Measurements from ENCODE around the gene SPAG6. TPM values are rescaled to one million over a fixed set of nuclear protein-coding genes. Genes with fewer than 3 reads are reported as not detected.
A peak's percentile ranks its signal among the peaks of the same experiment; 100 is the strongest.

SPAG6 gene
- total and polyA plus RNA-seq, 2 donors (not counting 1 experiment from before 2014, with no cell fraction given) = not detected

DNA sequence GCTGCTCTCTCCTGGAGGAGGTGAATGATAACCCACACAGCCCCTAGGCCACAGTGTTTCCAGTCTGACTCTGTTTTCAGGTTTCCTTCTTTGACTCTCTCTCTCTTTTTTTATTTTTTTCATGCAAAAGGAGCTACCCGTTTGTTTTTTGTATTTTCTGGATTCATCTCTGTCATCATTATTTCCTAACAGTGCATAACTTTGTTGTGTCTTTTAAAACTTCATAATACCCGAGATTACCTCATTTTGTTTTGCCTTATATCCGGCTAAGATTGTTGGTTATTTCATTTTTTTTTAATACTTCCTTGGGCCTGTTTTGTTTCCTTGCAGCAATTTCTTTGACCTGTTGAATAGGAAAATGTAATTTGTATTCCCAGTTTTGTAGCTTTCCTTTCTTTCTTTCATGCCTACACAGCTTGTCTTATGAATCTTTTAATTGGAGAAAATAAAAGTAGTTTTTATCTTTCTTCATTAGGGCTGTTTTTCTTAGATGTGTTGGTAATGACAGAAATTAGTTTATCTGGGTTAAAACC lies 72.5 kb downstream of the SPAG6 start:
- H3K4me2 ChIP-seq (ENCODE audit: extremely low read depth, insufficient read depth, low read length) = no peak overlapping the region
- no peak overlapping the region for H3K27ac ChIP-seq (ENCODE audit: insufficient read depth, low read length)
- no peak for TF ChIP-seq CTCF (conservative IDR thresholded peaks at IDR 0.05 in 1 of 2, IDR thresholded peaks at IDR 0.05 in 1 of 2; ENCODE audit: low read depth in 1 of 2, low read length in 2 of 2)
- no peak for TF ChIP-seq EZH2 (IDR thresholded peaks at IDR 0.05; ENCODE audit: low read length, missing control alignments)
- no peaks in the 10 kb centered on the region for H3K79me2 ChIP-seq (ENCODE audit: control insufficient read depth, insufficient read depth, low read length)
- no peak overlapping the region for H3K4me3 ChIP-seq (replicated peaks in 1 of 4; ENCODE audit: control extremely low read depth in 1 of 4, insufficient read depth in 1 of 4, low read depth in 3 of 4, low read length in 4 of 4)
- no peaks in the 10 kb centered on the region for H3K27me3 ChIP-seq (ENCODE audit: control insufficient read depth, insufficient read depth, low read length)
- DNase-seq (ENCODE audit: low read depth in 2 of 2) = no peak
- H3K4me1 ChIP-seq (ENCODE audit: control insufficient read depth, extremely low read depth, insufficient read depth, low read length) = no peaks in the 10 kb centered on the region
- no peaks in the 10 kb centered on the region for H4K20me1 ChIP-seq (ENCODE audit: control insufficient read depth, extremely low read depth, insufficient read depth, low read length)
- no peak overlapping the region for H2AFZ ChIP-seq (ENCODE audit: low read length)
- H3K36me3 ChIP-seq (ENCODE audit: control insufficient read depth, insufficient read depth, low read length) = no peaks in the 10 kb centered on the region
- no peak overlapping the region for H3K9ac ChIP-seq (ENCODE audit: insufficient read depth, low read length)
- no peaks in the 10 kb centered on the region for H3K9me3 ChIP-seq (ENCODE audit: control insufficient read depth, insufficient read depth, low read depth, low read length)

GRCh38 chr10:22420787-22421517 lies 75.7 kb downstream of the SPAG6 start:
- Histone ChIP-seq H3K9ac (ENCODE audit: insufficient read depth, low read length) (no peak overlapping the region), H3K79me2 (ENCODE audit: control insufficient read depth, insufficient read depth, low read length) (no peaks in the 10 kb centered on the region), H3K36me3 (ENCODE audit: control insufficient read depth, insufficient read depth, low read length) (no peaks in the 10 kb centered on the region), H4K20me1 (ENCODE audit: control insufficient read depth, extremely low read depth, insufficient read depth, low read length) (no peaks in the 10 kb centered on the region), H3K9me3 (ENCODE audit: control insufficient read depth, insufficient read depth, low read depth, low read length) (no peaks in the 10 kb centered on the region), H3K27me3 (ENCODE audit: control insufficient read depth, insufficient read depth, low read length) (no peaks in the 10 kb centered on the region), H3K4me1 (ENCODE audit: control insufficient read depth, extremely low read depth, insufficient read depth, low read length) (no peaks in the 10 kb centered on the region), H3K4me2 (ENCODE audit: extremely low read depth, insufficient read depth, low read length) (no peak overlapping the region), H2AFZ (ENCODE audit: low read length) (no peak overlapping the region), H3K4me3 (replicated peaks in 1 of 4; ENCODE audit: control extremely low read depth in 1 of 4, insufficient read depth in 1 of 4, low read depth in 3 of 4, low read length in 4 of 4) (no peak overlapping the region), H3K27ac (ENCODE audit: insufficient read depth, low read length) (no peak overlapping the region)
- DNase-seq (ENCODE audit: low read depth in 2 of 2) = peak in 1 of 2 donors; percentile 59
- TF ChIP-seq EZH2 (IDR thresholded peaks at IDR 0.05; ENCODE audit: low read length, missing control alignments) (no peak), CTCF (conservative IDR thresholded peaks at IDR 0.05 in 1 of 2, IDR thresholded peaks at IDR 0.05 in 1 of 2; ENCODE audit: low read depth in 1 of 2, low read length in 2 of 2) (peak; percentile 22)

- Histone ChIP-seq H3K4me1 (ENCODE audit: control insufficient read depth, extremely low read depth, insufficient read depth, low read length) (peaks cover 16% of the 10 kb centered on the region), H4K20me1 (ENCODE audit: control insufficient read depth, extremely low read depth, insufficient read depth, low read length) (no peaks in the 10 kb centered on the region), H3K27ac (ENCODE audit: insufficient read depth, low read length) (no peak overlapping the region), H3K4me3 (replicated peaks in 1 of 4; ENCODE audit: control extremely low read depth in 1 of 4, insufficient read depth in 1 of 4, low read depth in 3 of 4, low read length in 4 of 4) (no peak overlapping the region), H3K9me3 (ENCODE audit: control insufficient read depth, insufficient read depth, low read depth, low read length) (no peaks in the 10 kb centered on the region), H3K4me2 (ENCODE audit: extremely low read depth, insufficient read depth, low read length) (no peak overlapping the region), H3K9ac (ENCODE audit: insufficient read depth, low read length) (no peak overlapping the region), H3K27me3 (ENCODE audit: control insufficient read depth, insufficient read depth, low read length) (no peaks in the 10 kb centered on the region), H3K79me2 (ENCODE audit: control insufficient read depth, insufficient read depth, low read length) (no peaks in the 10 kb centered on the region), H2AFZ (ENCODE audit: low read length) (no peak overlapping the region), H3K36me3 (ENCODE audit: control insufficient read depth, insufficient read depth, low read length) (no peaks in the 10 kb centered on the region)
- TF ChIP-seq CTCF (conservative IDR thresholded peaks at IDR 0.05 in 1 of 2, IDR thresholded peaks at IDR 0.05 in 1 of 2; ENCODE audit: low read depth in 1 of 2, low read length in 2 of 2) (no peak), EZH2 (IDR thresholded peaks at IDR 0.05; ENCODE audit: low read length, missing control alignments) (no peak)
- DNase-seq (ENCODE audit: low read depth in 2 of 2) = no peak
Observed at GRCh38 chr10:22426653-22427052, 81.4 kb downstream of the SPAG6 start.
